ENCODE results near the gene CDK14. TPM values are rescaled to one million over a fixed set of nuclear protein-coding genes. Genes with fewer than 3 reads are reported as not detected.

Gene CDK14
- total and polyA plus RNA-seq, 11 donors = 2.9 to 37.7 (median 21.3) TPM

- TF ChIP-seq POLR2A (IDR thresholded peaks at IDR 0.05) (no peak), CTCF (IDR thresholded peaks at IDR 0.05) (no peak)
- DNase-seq (no peak), ATAC-seq (no peak)
- Histone ChIP-seq H3K27me3 (no peaks in the 10 kb centered on the region), H3K9me3 (no peaks in the 10 kb centered on the region), H3K36me3 (no peaks in the 10 kb centered on the region), H3K27ac (no peak overlapping the region), H3K4me3 (no peak overlapping the region), H3K4me1 (no peaks in the 10 kb centered on the region)
- 70 to 83% (median 78%) methylated on average over 3 of the region's 3 CpGs for WGBS, 4 donors
- intact Hi-C loops (cut with DNase I) = no loop called here
Measured at GRCh38 chr7:90903841-90904240, 307.7 kb downstream of the CDK14 start.

- H3K4me1 ChIP-seq = no peaks in the 10 kb centered on the region
- no peak for ATAC-seq
- no peaks in the 10 kb centered on the region for H3K9me3 ChIP-seq
Measured at GRCh38 chr7:90910136-90910535, 314.0 kb downstream of the CDK14 start.

GRCh38 chr7:90916319-90916718, 320.2 kb downstream of the CDK14 start:
- intact Hi-C loops (cut with DNase I) = no loop called here
- no peak for TF ChIP-seq CTCF (IDR thresholded peaks at IDR 0.05)
- no peak for TF ChIP-seq POLR2A (IDR thresholded peaks at IDR 0.05)
- Histone ChIP-seq H3K4me3 (no peak overlapping the region), H3K9me3 (no peaks in the 10 kb centered on the region), H3K36me3 (peaks cover 0 to 3% (median 0%) of the 10 kb centered on the region in 9 donors), H3K27ac (no peak overlapping the region), H3K4me1 (no peaks in the 10 kb centered on the region), H3K27me3 (no peaks in the 10 kb centered on the region)
- 68 to 72% (median 70%) methylated on average over 4 of the region's 4 CpGs for WGBS, 4 donors
- DNase-seq = no peak
- no peak for ATAC-seq

More at GRCh38 chr7:90910136-90910535, 314.0 kb downstream of the CDK14 start:
- H3K27ac ChIP-seq = no peak overlapping the region
- 94 to 97% (median 95%) methylated on average over 4 of the region's 4 CpGs for WGBS, 4 donors
- intact Hi-C loops (cut with DNase I) = no loop called here
- H3K36me3 ChIP-seq = no peaks in the 10 kb centered on the region
- no peaks in the 10 kb centered on the region for H3K27me3 ChIP-seq
- TF ChIP-seq POLR2A (IDR thresholded peaks at IDR 0.05) (no peak), CTCF (IDR thresholded peaks at IDR 0.05) (no peak)
- DNase-seq = no peak
- no peak overlapping the region for H3K4me3 ChIP-seq

DNA sequence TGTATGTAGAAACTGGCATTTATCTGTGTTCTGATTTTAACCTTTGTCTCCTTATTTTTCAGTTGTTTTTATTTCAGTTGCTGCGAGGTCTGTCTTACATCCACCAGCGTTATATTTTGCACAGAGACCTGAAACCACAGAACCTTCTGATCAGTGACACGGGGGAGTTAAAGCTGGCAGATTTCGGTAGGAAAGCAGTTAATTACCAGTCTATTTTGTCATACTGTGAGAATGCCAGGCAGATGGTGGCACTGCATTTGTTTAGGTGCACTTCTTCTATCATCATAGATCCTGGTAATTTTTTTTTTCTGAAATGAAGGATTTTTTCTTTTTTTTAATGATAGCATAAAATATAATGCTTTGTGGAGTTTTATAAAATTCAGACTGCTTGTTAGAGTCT, 321.4 kb downstream of the CDK14 start:
- Histone ChIP-seq H3K27ac (no peak overlapping the region), H3K9me3 (no peaks in the 10 kb centered on the region), H3K4me3 (no peak overlapping the region), H3K27me3 (no peaks in the 10 kb centered on the region), H3K4me1 (no peaks in the 10 kb centered on the region), H3K36me3 (peaks cover 0 to 3% (median 0%) of the 10 kb centered on the region in 9 donors)
- ATAC-seq (no peak), DNase-seq (no peak)
- no peak for TF ChIP-seq POLR2A (IDR thresholded peaks at IDR 0.05)
- WGBS, 4 donors = 90 to 98% (median 95%) methylated on average over 4 of the region's 4 CpGs
- intact Hi-C loops (cut with DNase I) = no loop called here

DNA sequence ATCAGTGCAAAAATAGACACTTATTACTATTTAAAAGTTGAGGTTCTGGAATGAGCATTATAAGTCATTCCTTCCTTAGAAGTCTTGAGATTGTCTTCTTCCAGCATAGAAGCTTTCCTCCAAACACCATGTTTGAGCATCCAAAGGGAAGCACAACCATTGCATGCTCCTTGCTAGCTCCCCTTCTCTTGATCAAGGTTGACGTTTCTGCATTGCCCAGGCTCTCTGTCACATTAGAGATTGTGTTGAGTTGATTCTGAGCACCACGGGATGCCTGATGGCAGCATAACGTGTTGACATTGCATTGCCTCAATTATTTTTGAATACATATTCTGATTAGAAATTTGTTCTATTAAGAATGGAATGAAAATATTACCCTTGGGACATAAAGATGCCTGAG, 322.2 kb downstream of the CDK14 start:
- no peak overlapping the region for H3K4me3 ChIP-seq
- peaks cover 0 to 3% (median 0%) of the 10 kb centered on the region in 9 donors for H3K36me3 ChIP-seq
- no peak for TF ChIP-seq POLR2A (IDR thresholded peaks at IDR 0.05)
- no peak for TF ChIP-seq CTCF (IDR thresholded peaks at IDR 0.05)
- H3K27me3 ChIP-seq = no peaks in the 10 kb centered on the region
- H3K4me1 ChIP-seq = no peaks in the 10 kb centered on the region
- H3K9me3 ChIP-seq = no peaks in the 10 kb centered on the region
- DNase-seq (no peak), ATAC-seq (no peak)
- intact Hi-C loops (cut with DNase I) = no loop called here
- no peak overlapping the region for H3K27ac ChIP-seq
- 52 to 63% (median 58%) methylated on average over 3 of the region's 3 CpGs for WGBS, 4 donors

All from heart left ventricle (tissue), 16 donors.